ENCODE results near the gene HOMER3.

DNA sequence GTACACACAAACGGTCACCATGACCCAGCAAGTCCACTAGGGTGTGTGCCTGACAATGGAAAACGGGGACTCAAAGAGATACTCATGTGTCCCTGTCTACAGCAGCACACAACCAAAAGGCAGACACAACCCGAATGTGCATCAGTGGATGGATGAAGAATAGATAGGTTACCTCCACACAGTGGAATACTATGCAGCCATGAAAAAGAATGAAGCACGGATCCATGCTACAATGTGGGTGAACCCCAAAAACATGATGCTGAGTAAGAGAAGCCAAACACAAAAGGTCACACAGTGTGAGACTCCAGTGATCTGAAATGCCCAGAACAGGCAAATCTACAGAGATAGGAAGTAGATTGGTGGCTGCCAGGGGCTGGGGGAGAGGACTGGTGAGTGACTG, 54.0 kb downstream of the HOMER3 start:
- TF ChIP-seq TAF1 (CRISPR knock-in tag; IDR thresholded peaks at IDR 0.05) (no peak), HIVEP1 (CRISPR knock-in tag; IDR thresholded peaks at IDR 0.05) (no peak), ZBTB4 (CRISPR knock-in tag; IDR thresholded peaks at IDR 0.05; ENCODE audit: borderline replicate concordance) (no peak), IRF2 (CRISPR knock-in tag; IDR thresholded peaks at IDR 0.05) (no peak), CTCF (CRISPR knock-in tag; IDR thresholded peaks at IDR 0.05) (no peak), MTF2 (CRISPR knock-in tag; IDR thresholded peaks at IDR 0.05; ENCODE audit: borderline replicate concordance) (no peak), JUND (CRISPR knock-in tag; IDR thresholded peaks at IDR 0.05) (no peak)
- TF ChIP-seq, protein P1, sequence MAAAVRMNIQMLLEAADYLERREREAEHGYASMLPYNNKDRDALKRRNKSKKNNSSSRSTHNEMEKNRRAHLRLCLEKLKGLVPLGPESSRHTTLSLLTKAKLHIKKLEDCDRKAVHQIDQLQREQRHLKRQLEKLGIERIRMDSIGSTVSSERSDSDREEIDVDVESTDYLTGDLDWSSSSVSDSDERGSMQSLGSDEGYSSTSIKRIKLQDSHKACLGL (CRISPR knock-in tag; IDR thresholded peaks at IDR 0.05): no peak
